Erythroblast (primary cell): ENCODE measurements around the gene CD1B.
"Not testable (repeated sequence)": the region's sequence is repeated elsewhere in the genome, so short reads cannot be mapped to it uniquely, and the experiment has no call there.

ENCODE experiments used
- DNase-seq, 2 experiments: peaks; one replicate each; lab custom pipeline; 2025; lab: John Stamatoyannopoulos, UW
- GATA1 ChIP-seq: IDR thresholded peaks from 2 replicates; pipeline ENCODE4 v1.6.1; 2011; ENCODE audit warnings: low read depth, mild to moderate bottlenecking, control low read depth, low read length, moderate library complexity
- POLR2A ChIP-seq: IDR thresholded peaks from 2 replicates; pipeline ENCODE4 v1.6.1; 2011; ENCODE audit warnings: mild to moderate bottlenecking, low read length

The CD1B gene

DNA sequence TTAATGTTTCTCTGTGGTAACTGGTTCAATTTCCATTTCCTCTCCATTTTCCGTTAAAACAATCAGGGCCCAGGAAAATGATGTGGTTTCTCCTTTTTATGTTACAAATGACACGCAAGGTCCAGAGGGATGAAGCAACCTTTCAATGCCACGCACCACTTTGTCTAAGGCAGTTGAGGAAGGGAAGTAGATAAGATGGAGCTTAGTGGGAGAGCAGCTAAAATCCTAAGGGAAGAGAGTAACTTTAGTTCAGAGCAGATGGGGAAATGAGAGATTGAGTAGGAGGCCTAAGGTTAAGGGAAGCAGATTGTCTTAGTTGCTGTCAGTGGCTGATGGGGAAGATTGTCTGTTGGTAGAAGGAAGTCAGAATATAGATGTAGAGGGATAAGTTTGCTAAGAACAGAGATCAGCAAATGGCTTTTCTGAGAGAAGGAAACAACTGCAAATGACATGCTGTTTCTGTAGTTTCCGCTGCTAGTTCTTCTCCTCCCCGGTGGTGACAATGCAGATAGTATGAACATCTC lies 40.9 kb downstream of the CD1B start:
- DNase-seq: no peak
- no peak for TF ChIP-seq GATA1
- TF ChIP-seq POLR2A: no peak

DNA sequence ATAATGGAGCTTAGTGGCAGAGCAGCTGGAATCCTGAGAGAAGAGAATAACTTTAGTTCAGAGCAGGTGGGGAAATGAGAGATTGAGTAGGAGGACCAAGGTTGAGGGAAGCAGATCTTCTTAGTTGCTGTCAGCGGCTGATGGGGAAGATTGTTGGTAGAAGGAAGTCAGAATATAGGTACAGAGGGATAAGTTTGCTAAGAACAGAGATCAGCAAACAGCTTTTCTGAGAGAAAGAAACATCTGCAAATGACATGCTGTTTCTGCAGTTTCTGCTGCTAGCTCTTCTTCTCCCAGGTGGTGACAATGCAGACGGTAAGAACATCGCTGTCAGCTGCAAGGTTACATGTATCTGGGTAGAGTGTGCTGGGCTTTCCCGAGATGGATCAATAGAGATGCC lies 41.5 kb downstream of the CD1B start, which contains the start of gene CD1C:
CD1C (plus strand) TSS at position 113 of the 400 bp plus-strand sequence; CDS start at position 255, 142 bp downstream.
- TF ChIP-seq POLR2A: no peak
- TF ChIP-seq GATA1: no peak
- DNase-seq: no peak

DNA sequence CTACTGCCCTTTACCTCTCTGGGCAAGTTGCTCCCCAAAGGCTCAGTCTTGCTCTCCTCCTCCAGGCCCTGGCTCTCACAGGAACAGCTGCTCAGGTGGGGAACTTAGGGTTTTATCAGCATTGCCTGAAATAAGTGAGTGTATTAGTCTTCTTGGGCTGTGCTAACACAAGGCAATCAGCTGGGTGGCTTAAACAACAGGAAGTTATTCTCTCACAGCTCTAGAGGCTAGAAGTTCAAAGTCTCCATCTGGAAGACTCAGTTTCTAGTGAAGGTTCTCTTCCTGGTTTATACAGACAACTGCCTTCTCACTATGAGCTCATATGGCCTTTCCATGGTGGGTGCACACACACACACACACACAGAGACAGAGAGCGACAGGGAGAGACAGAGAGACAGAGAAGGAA lies 44.4 kb downstream of the CD1B start:
- TF ChIP-seq GATA1: no peak
- no peak for TF ChIP-seq POLR2A
- DNase-seq: no peak

DNA sequence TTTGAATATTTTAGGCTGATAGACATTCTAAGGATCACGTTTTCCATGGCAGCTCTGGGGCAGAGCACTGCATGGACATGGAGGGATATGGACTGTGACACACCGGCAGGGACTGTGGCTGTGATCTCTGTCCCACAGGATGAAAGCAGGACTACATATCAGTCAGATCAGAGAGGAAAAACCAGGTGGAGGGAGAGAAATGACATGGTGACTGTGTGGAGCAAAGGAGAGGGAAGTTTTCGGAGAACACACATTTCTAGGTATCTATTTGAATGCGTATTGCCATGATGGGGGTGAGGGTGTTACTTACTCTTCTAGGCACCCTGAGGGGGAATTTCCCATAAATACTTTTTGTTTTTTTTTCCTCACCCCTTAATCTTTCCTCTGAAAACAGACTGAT lies 44.8 kb downstream of the CD1B start:
- TF ChIP-seq GATA1 (no peak), POLR2A (no peak)
- no peak for DNase-seq

DNA sequence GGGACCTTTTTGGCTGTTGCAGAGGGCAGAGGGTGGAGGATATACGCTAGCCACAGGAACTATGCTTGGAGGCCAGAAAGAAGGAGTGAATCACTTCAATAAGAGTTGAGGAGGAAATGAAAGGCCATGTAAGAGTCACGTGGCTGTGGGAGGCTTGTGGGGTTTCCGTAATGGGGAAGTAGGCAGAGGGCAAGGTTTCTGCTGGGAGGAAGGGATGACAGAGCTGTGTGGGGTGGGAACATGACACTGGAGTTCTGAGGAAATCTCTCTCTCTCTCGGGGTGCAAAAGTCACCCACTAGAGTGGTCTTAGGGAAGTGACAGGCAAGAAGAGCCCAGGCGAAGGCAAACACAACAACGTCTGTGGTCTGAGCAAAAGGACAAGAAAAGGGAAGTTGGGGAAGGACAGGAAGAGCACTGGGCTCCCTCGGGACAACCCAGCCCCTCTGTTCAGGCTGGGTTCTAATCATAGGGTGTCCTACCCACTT lies 45.5 kb downstream of the CD1B start:
- TF ChIP-seq POLR2A (no peak), GATA1 (no peak)
- no peak for DNase-seq

DNA sequence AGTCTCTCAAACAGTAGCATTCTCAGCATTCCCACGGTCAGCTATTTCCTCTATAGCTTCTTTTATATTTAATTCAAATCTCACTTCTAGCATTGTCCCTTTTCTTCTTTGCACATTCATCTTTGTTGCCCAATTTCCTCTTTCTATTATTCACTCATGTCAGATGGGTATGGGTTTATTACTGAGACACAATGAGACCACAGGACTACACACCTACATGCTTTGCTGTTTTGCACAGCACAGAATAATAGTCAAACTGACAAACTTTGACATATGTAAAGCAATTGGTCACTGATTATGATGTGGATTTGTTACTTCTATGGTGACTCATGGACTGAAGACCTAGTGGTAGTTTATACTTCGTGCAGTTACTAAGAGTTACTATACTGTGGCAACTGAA lies 47.4 kb downstream of the CD1B start:
- DNase-seq: no peak
- TF ChIP-seq GATA1: no peak
- no peak for TF ChIP-seq POLR2A

DNA sequence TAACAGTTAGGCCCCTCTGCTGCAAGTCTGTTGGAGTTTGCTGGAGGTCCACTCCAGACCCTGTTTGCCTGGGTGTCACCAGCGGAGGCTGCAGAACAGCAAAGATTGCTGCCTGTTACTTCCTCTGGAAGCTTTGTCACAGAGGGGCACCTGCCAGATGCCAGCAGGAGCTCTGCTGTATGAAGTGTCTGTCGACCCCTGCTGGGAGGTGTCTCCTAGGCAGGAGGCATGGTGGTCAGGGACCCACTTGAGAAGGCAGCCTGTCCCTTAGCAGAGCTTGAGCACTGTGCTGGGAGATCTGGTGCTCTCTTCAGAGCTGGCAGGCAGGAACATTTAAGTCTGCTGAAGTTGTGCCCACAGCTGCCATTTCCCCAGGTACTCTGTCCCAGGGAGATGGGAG lies 48.9 kb downstream of the CD1B start:
- not testable (repeated sequence) for DNase-seq
